Body of pancreas (tissue), 4 donors: ENCODE measurements around the gene AGAP1.

ENCODE experiments used
- CTCF ChIP-seq, 7 experiments: fragments of 450-650 bp in 4 of 7; fragments of 200-600 bp in 3 of 7; sonication (generic) in 3 of 7; IDR thresholded peaks; one replicate each; pipeline ENCODE4 v1.5.1; 2016 to 2019; ENCODE audit warnings: antibody characterized with exemption in 7 of 7
- POLR2A ChIP-seq, 3 donors: fragments of 450-650 bp; IDR thresholded peaks; one replicate each; pipeline ENCODE4 v1.6.1; 2016; ENCODE audit warnings: antibody characterized with exemption in 3 of 3, mild to moderate bottlenecking in 2 of 3

DNA sequence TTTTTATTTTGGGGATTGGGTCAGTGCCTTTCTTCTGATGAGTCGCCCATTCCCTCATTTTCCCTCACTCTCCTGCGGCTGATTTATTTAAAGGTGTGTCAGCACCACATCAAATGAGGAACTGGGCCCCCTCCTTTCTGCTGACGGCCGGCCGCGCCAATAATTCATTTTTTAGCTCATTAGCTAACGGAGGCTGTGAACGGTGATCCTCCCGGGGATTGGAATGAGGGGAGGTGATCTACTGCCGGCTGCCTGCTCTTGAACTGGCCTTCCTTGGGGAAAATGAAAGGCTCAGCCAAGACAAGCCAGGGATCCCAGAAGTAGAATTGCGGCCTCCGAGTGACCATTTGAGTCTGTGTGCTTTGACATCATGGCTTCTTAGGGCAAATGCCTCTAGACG, 620.1 kb downstream of the AGAP1 start:
- TF ChIP-seq CTCF (IDR thresholded peaks at IDR 0.05) = no peak
- TF ChIP-seq POLR2A (IDR thresholded peaks at IDR 0.05) = no peak
